Measurements from ENCODE around the gene ASTN2.

- TF ChIP-seq POLR2A (IDR thresholded peaks at IDR 0.05; ENCODE audit: low read length) (no peak), GATA1 (IDR thresholded peaks at IDR 0.05; ENCODE audit: low read depth, low read length) (no peak)
Measured at GRCh38 chr9:116978155-116978554, 436.7 kb downstream of the ASTN2 start.

Data from erythroblast (primary cell).